Central memory CD8-positive, alpha-beta T cell (primary cell): ENCODE data around the gene NINJ2.
A peak's percentile ranks its signal among the peaks of the same experiment; 100 is the strongest.
"Not testable (repeated sequence)": the region's sequence is repeated elsewhere in the genome, so short reads cannot be mapped to it uniquely, and the experiment has no call there.

Source experiments
- ATAC-seq: fragments of 150-1000 bp; cut with Tn5 transposase; replicated peaks from 2 replicates; pipeline ENCODE4 v1.10.0; 2022; ENCODE audit warnings: mild to moderate bottlenecking, moderate FRiP score, moderate number of reproducible peaks; ENCODE audit not compliant: poor library complexity, severe bottlenecking; ENCODE audit errors: extremely low read depth
- DNase-seq, 2 donors: peaks; one replicate each; pipeline ENCODE4 v3.0.0; 2021; ENCODE audit warnings: low spot score in 2 of 2
- H3K27ac Mint-ChIP-seq: one replicate; pipeline ENCODE4 v1.8.0; 2022; ENCODE audit warnings: low read depth, mild to moderate bottlenecking, moderate library complexity, mixed read lengths
- H3K27me3 Mint-ChIP-seq: one replicate; pipeline ENCODE4 v1.8.0; 2022; ENCODE audit warnings: mixed read lengths
- H3K36me3 Mint-ChIP-seq: one replicate; pipeline ENCODE4 v1.8.0; 2022; ENCODE audit warnings: mild to moderate bottlenecking, moderate library complexity, mixed read lengths; ENCODE audit not compliant: insufficient read depth
- H3K4me1 Mint-ChIP-seq: one replicate; pipeline ENCODE4 v1.8.0; 2022; ENCODE audit warnings: mixed read lengths
- H3K4me3 Mint-ChIP-seq: one replicate; pipeline ENCODE4 v1.8.0; 2022; ENCODE audit warnings: mild to moderate bottlenecking, moderate library complexity, mixed read lengths
- H3K9me3 Mint-ChIP-seq: one replicate; pipeline ENCODE4 v1.8.0; 2022; ENCODE audit warnings: mixed read lengths

Gene NINJ2

DNA sequence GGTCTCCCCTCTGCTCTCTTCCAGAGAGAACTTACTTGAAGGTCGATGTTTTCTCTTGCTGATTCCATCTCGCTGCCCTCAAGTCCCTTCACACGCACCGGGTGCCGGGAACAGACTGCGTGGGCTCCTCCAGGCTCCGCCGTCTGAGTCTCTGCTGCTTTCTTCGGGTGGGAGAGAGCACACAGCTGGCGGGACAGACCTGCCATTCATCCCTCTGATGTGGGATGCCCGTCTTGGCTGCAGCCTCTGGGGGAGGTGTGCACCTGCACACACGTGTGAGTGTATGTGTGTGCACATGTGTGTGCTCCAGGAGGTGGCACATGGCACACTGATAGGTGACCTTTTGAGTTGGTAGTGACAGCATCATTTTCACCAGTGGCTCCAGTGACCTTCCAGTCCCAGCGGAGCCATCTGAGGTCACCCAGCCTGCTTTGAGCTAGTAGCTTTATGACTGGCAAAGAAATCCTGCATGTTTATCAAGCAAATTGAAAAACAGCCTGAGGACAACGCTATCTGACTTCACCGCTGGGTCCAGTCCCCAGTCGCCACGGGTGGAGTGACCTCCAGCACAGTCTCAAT lies at the start of gene NINJ2:
TSS of gene NINJ2 (minus strand) at position 153 of the 579 bp plus-strand sequence. CDS start at position 68, 85 bp downstream.
- Mint-ChIP-seq H3K27ac (peak within 1 kb of the TSS; percentile 84), H3K27me3 (no peaks in the 10 kb centered on the region), H3K36me3 (peaks cover 13% of the 10 kb centered on the region), H3K9me3 (no peaks in the 10 kb centered on the region), H3K4me1 (peaks cover 30% of the 10 kb centered on the region), H3K4me3 (peak within 1 kb of the TSS; percentile 56)
- ATAC-seq (no peak), DNase-seq (no peak)

DNA sequence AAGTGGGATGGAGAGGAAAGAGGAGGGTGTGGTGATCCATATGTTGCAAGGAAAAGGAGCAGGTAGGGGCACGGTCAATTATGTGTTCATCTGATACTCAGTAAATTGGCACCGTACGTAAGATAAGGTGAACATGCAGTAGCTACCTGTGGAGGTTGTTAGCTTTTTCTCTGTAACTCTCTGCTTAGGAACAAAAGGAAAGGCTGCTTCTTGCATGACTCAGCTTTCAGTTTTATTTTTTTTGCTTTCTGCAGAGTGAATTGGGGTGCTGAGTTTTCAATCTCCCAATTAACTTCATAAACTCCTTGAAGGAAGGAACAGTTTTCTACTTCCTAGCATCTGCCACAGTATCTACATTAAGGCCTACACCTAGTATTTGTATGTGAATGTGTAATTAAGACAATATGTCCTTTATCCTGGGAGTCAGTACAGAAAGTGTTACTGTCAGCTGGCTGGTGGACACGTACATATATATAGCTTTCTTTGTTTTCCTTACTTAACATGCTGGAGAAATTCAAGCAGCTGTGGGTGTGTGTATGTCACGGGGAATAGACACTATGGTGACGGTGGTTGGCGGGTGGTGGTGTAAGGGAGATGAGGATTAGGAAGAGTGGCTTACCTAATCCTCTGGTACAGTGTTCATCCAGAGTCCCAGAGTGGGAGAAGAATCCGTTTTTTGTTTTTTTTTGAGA lies 49.1 kb upstream of the NINJ2 start:
- H3K4me1 Mint-ChIP-seq = no peaks in the 10 kb centered on the region
- H3K27ac Mint-ChIP-seq = no peak overlapping the region
- no peak overlapping the region for H3K4me3 Mint-ChIP-seq
- DNase-seq = no peak
- ATAC-seq = no peak
- H3K9me3 Mint-ChIP-seq = no peaks in the 10 kb centered on the region
- H3K36me3 Mint-ChIP-seq = no peaks in the 10 kb centered on the region
- H3K27me3 Mint-ChIP-seq = no peaks in the 10 kb centered on the region

- ATAC-seq = no peak
- Mint-ChIP-seq H3K9me3 (no peaks in the 10 kb centered on the region), H3K4me1 (no peaks in the 10 kb centered on the region), H3K27me3 (no peaks in the 10 kb centered on the region), H3K4me3 (no peak overlapping the region), H3K27ac (no peak overlapping the region), H3K36me3 (no peaks in the 10 kb centered on the region)
- DNase-seq = no peak
These were observed 46.3 kb upstream of the NINJ2 start for GRCh38 chr12:709455-710020.

DNA sequence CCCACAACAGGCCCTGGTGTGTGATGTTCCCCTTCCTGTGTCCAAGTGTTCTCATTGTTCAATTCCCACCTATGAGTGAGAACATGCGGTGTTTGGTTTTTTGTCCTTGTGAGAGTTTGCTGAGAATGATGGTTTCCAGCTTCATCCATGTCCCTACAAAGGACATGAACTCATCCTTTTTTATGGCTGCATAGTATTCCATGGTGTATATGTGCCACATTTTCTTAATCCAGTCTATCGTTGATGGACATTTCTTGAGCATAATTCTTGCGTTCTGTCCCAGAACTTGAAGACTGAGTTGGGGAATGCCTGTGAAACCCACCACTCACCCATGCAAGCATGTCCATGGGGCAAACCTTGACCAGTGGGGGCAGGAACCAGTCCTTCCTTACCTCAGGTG lies 44.8 kb upstream of the NINJ2 start:
- not testable (repeated sequence) for H3K27me3 Mint-ChIP-seq, H3K9me3 Mint-ChIP-seq, ATAC-seq, H3K36me3 Mint-ChIP-seq, H3K27ac Mint-ChIP-seq, DNase-seq, H3K4me3 Mint-ChIP-seq, H3K4me1 Mint-ChIP-seq

DNA sequence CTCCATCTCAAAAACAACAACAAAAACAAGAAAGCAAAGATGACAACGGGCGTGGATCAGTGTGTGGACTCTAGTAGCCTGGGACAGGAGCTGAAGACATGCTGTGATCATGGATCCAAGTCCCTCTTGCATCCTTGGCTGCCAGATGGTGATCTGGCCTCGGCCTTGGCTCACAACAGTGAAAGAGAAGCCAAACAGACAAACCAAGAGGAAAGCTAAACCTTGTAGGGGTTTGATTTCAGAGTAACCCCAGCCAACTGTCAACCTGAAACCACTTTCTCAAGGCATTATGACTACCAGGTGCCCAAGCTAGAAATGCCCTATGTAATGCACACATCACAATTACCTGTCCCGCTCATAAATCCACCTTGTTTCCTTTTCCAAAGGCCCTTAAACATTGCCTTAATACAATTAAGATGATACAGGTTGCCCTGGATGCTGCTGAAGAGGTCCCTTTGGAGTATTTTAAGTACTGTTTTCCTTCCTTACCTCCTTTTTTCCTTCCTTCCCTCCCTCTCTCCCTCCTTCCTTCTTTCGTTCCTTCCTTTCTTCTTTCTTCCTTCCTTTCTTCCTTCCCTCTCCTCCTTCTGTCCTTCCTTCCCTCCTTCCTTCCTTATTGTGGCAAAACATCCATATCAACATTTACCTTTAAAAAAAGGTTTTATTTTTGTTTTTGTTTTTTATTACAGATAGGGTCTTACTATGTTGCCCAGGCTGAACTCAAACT lies 41.4 kb upstream of the NINJ2 start:
- H3K4me3 Mint-ChIP-seq = no peak overlapping the region
- peak overlapping the region; percentile 80 for H3K27ac Mint-ChIP-seq
- peaks cover 2% of the 10 kb centered on the region for H3K36me3 Mint-ChIP-seq
- ATAC-seq (no peak), DNase-seq (no peak)
- H3K27me3 Mint-ChIP-seq = no peaks in the 10 kb centered on the region
- peaks cover 5% of the 10 kb centered on the region for H3K4me1 Mint-ChIP-seq
- no peaks in the 10 kb centered on the region for H3K9me3 Mint-ChIP-seq

- ATAC-seq (no peak), DNase-seq (no peak)
- no peak overlapping the region for H3K27ac Mint-ChIP-seq
- H3K4me3 Mint-ChIP-seq = no peak overlapping the region
- H3K9me3 Mint-ChIP-seq = no peaks in the 10 kb centered on the region
- peaks cover 13% of the 10 kb centered on the region for H3K4me1 Mint-ChIP-seq
- no peaks in the 10 kb centered on the region for H3K27me3 Mint-ChIP-seq
- peaks cover 6% of the 10 kb centered on the region for H3K36me3 Mint-ChIP-seq
These were observed 38.8 kb upstream of the NINJ2 start for GRCh38 chr12:701896-702539.

DNA sequence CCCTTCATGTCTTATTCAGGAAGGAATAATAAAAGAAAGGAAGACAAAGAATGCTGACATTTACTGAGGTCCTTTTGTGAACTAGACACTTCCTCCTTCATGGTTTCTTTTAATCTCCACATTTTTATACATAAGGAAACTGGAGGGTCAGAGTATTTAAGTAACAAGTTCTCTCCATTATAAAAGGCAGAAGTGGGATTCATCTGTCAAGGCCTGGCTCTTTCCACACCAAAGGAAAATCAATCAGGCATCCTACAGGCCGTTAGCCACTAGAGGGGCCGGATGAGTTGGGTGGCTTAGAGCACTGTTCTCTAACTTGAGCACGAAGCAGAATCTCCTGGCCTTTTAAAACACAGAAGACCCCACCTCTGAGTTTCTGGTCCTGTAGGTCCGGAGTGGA lies 36.8 kb upstream of the NINJ2 start:
- Mint-ChIP-seq H3K9me3 (no peaks in the 10 kb centered on the region), H3K27ac (no peak overlapping the region), H3K4me3 (no peak overlapping the region), H3K27me3 (no peaks in the 10 kb centered on the region), H3K36me3 (peaks cover 6% of the 10 kb centered on the region), H3K4me1 (peaks cover 15% of the 10 kb centered on the region)
- no peak for ATAC-seq
- no peak for DNase-seq

- not testable (repeated sequence) for H3K36me3 Mint-ChIP-seq, ATAC-seq
These were observed 35.0 kb upstream of the NINJ2 start for GRCh38 chr12:698222-698621.

GRCh38 chr12:697481-697880 lies 34.2 kb upstream of the NINJ2 start:
- peak overlapping the region; percentile 47 for H3K4me3 Mint-ChIP-seq
- peaks cover 9% of the 10 kb centered on the region for H3K4me1 Mint-ChIP-seq
- H3K27me3 Mint-ChIP-seq = no peaks in the 10 kb centered on the region
- DNase-seq = no peak
- ATAC-seq = peak; percentile 32
- no peaks in the 10 kb centered on the region for H3K9me3 Mint-ChIP-seq
- H3K36me3 Mint-ChIP-seq = peaks cover 6% of the 10 kb centered on the region
- peak overlapping the region; percentile 69 for H3K27ac Mint-ChIP-seq

More at GRCh38 chr12:698222-698621, 35.0 kb upstream of the NINJ2 start:
- H3K4me1 Mint-ChIP-seq = peaks cover 15% of the 10 kb centered on the region
- H3K27me3 Mint-ChIP-seq, H3K27ac Mint-ChIP-seq, H3K4me3 Mint-ChIP-seq, H3K9me3 Mint-ChIP-seq, DNase-seq: not testable (repeated sequence)

DNA sequence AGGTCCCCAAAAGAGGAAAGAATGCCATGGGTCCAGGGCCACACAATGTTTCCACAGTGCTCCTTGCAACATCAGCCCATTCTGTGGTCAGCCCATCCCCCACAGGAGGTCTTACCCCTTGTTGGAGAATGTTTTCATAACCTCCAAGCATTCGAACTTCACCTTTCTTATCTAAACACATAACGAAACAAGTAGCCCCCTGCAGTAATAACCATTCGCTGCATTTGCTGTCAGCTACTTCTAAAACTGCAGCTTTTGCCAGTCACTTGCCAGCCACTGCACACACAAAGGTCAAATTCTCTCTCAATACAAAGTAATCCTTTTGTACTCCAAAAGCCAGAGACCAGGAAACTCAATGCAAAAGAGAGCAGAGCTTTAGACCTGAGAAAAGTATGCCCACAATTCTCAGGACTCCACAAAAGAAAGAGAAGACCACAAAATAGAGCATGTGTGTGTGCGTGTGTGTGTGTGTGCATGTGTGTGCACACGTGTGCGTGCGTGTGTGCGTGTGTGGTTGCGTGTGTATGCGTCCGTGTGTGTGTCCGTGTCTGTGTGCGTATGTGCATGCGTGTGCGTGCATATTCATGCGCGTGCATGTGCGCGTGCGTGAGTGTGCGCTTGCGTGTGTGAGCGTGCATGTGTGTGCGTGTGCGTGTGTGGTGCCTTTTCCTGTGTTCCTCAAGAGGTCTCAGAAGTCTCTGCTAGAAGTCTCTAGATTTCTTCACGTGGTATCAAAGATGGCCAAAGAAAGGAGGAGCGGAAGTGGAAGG lies 31.7 kb upstream of the NINJ2 start:
- no peaks in the 10 kb centered on the region for H3K27me3 Mint-ChIP-seq
- no peak overlapping the region for H3K27ac Mint-ChIP-seq
- no peak for DNase-seq
- peaks cover 3% of the 10 kb centered on the region for H3K36me3 Mint-ChIP-seq
- H3K9me3 Mint-ChIP-seq = no peaks in the 10 kb centered on the region
- no peak overlapping the region for H3K4me3 Mint-ChIP-seq
- ATAC-seq = no peak
- peaks cover 9% of the 10 kb centered on the region for H3K4me1 Mint-ChIP-seq

GRCh38 chr12:693934-694533 lies 30.8 kb upstream of the NINJ2 start:
- Mint-ChIP-seq H3K4me3 (no peak overlapping the region), H3K4me1 (peaks cover 9% of the 10 kb centered on the region), H3K9me3 (no peaks in the 10 kb centered on the region), H3K36me3 (peaks cover 3% of the 10 kb centered on the region), H3K27me3 (no peaks in the 10 kb centered on the region), H3K27ac (no peak overlapping the region)
- ATAC-seq (no peak), DNase-seq (no peak)
